Thyroid gland (tissue), 4 donors: ENCODE data around the gene CDH20. TPM values are rescaled to one million over a fixed set of nuclear protein-coding genes. Genes with fewer than 3 reads are reported as not detected.

Experiments used
- DNase-seq, 2 donors: peaks; one replicate each; pipeline ENCODE4 v3.0.0-alpha.2; 2019
- H3K27ac ChIP-seq, 3 donors: fragments of 200-600 bp; sonication (generic); 1 replicate in 2 of 3; 2 replicates in 1 of 3; pipeline ENCODE4 v1.5.1; 2016 to 2019; ENCODE audit warnings: mild to moderate bottlenecking in 1 of 3, moderate library complexity in 1 of 3
- H3K27me3 ChIP-seq: fragments of 200-600 bp; sonication (generic); one replicate; pipeline ENCODE4 v1.5.1; 2019
- H3K36me3 ChIP-seq, 2 donors: fragments of 200-600 bp; sonication (generic); one replicate each; pipeline ENCODE4 v1.5.1; 2016 to 2019
- H3K4me1 ChIP-seq, 2 donors: fragments of 200-600 bp; sonication (generic); one replicate each; pipeline ENCODE4 v1.5.1; 2017 to 2019
- H3K4me3 ChIP-seq, 3 donors: fragments of 200-600 bp; sonication (generic); replicated peaks in 1 of 3; 1 replicate in 2 of 3; 2 replicates in 1 of 3; pipeline ENCODE4 v1.5.1; 2016; ENCODE audit warnings: mild to moderate bottlenecking in 1 of 3
- H3K9me3 ChIP-seq: fragments of 200-600 bp; sonication (generic); one replicate; pipeline ENCODE4 v1.5.1; 2017
- POLR2A ChIP-seq, 2 donors: fragments of 450-650 bp; IDR thresholded peaks; one replicate each; pipeline ENCODE4 v1.6.1; 2017; ENCODE audit warnings: antibody characterized with exemption in 2 of 2, mild to moderate bottlenecking in 2 of 2, moderate library complexity in 1 of 2
- WGBS, 2 donors: methylation state at CpG; one replicate each; pipeline ENCODE4 v1.1.5; 2017; 5-methylcytosine and 5-hydroxymethylcytosine counted together
- intact Hi-C: fragments of 100-400 bp; cut with DNase I; formaldehyde crosslinking; loops from one replicate; pipeline ENCODE4 v1.15.1; 2023
- total RNA-seq, 4 donors: library from RNA; depleted of rRNA; stranded (reverse); fragments of >200 nt; gene quantifications; one replicate each; pipeline ENCODE4 v1.2.3, GENCODE V29; 2016
- TF ChIP-seq, protein P1 (sequence below), 6 experiments: fragments of 200-600 bp in 3 of 6; fragments of 450-650 bp in 3 of 6; sonication (generic) in 3 of 6; IDR thresholded peaks; one replicate each; pipeline ENCODE4 v1.5.1; 2016 to 2019; ENCODE audit warnings: antibody characterized with exemption in 6 of 6, mild to moderate bottlenecking in 2 of 6, inconsistent platforms in 1 of 6, moderate library complexity in 1 of 6

Gene CDH20
- total RNA-seq, 4 donors from 2014 or later = 0.39 to 1.2 (median 0.65) TPM

- intact Hi-C loops = loop anchor here (10.0 kb wide), 1 partner anchor 46 kb away; no protein-coding TSS in a partner anchor
- 73 to 83% methylated on average over 6 of the region's 6 CpGs for WGBS, 2 donors
- TF ChIP-seq, protein P1, sequence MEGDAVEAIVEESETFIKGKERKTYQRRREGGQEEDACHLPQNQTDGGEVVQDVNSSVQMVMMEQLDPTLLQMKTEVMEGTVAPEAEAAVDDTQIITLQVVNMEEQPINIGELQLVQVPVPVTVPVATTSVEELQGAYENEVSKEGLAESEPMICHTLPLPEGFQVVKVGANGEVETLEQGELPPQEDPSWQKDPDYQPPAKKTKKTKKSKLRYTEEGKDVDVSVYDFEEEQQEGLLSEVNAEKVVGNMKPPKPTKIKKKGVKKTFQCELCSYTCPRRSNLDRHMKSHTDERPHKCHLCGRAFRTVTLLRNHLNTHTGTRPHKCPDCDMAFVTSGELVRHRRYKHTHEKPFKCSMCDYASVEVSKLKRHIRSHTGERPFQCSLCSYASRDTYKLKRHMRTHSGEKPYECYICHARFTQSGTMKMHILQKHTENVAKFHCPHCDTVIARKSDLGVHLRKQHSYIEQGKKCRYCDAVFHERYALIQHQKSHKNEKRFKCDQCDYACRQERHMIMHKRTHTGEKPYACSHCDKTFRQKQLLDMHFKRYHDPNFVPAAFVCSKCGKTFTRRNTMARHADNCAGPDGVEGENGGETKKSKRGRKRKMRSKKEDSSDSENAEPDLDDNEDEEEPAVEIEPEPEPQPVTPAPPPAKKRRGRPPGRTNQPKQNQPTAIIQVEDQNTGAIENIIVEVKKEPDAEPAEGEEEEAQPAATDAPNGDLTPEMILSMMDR (IDR thresholded peaks at IDR 0.05) = no peak
- no peak for TF ChIP-seq POLR2A (IDR thresholded peaks at IDR 0.05)
Measured at GRCh38 chr18:61589053-61589723, 256.0 kb downstream of the CDH20 start.

GRCh38 chr18:61589724-61590065 is 256.5 kb downstream of the CDH20 start:
- H3K36me3 ChIP-seq = no peaks in the 10 kb centered on the region
- intact Hi-C loops = loop anchor here (10.0 kb wide), 1 partner anchor 45 kb away; no protein-coding TSS in a partner anchor
- H3K9me3 ChIP-seq = no peaks in the 10 kb centered on the region
- H3K4me3 ChIP-seq = no peak overlapping the region
- no peak overlapping the region for H3K27ac ChIP-seq
- TF ChIP-seq POLR2A (IDR thresholded peaks at IDR 0.05) = no peak
- TF ChIP-seq, protein P1 (IDR thresholded peaks at IDR 0.05) = no peak
- no peak for DNase-seq
- H3K4me1 ChIP-seq = peaks cover 6 to 21% of the 10 kb centered on the region in 2 donors
- H3K27me3 ChIP-seq = no peaks in the 10 kb centered on the region
- 52 to 54% methylated on average over 4 of the region's 4 CpGs for WGBS, 2 donors

More at GRCh38 chr18:61589053-61589723, 256.0 kb downstream of the CDH20 start:
- H3K27ac ChIP-seq = no peak overlapping the region
- no peaks in the 10 kb centered on the region for H3K27me3 ChIP-seq
- no peak overlapping the region for H3K4me3 ChIP-seq
- no peak for DNase-seq
- no peaks in the 10 kb centered on the region for H3K36me3 ChIP-seq
- H3K4me1 ChIP-seq = peaks cover 6 to 21% of the 10 kb centered on the region in 2 donors
- H3K9me3 ChIP-seq = no peaks in the 10 kb centered on the region

DNA sequence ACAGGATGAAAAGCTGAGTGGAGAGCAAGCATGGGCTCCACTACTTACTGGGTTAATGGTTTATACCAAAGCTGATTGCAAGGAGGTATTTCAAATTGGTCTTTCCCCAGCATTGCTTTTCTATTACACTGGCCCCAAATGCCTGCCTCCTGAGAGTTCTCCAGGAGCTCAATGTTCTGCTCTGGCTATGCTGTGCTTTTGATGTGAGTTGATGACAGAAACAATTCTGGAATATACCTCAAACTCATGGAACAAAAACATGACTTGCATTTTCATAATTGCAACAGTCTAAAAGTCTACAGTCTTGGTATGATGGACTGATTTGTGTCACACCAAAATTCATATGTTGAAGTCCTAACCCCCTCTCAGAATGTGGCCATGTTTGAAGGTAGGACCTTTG is 258.0 kb downstream of the CDH20 start:
- intact Hi-C loops = no loop called here
- Histone ChIP-seq H3K36me3 (no peaks in the 10 kb centered on the region), H3K9me3 (no peaks in the 10 kb centered on the region), H3K27me3 (no peaks in the 10 kb centered on the region), H3K27ac (no peak overlapping the region), H3K4me1 (peaks cover 6 to 21% of the 10 kb centered on the region in 2 donors), H3K4me3 (no peak overlapping the region)
- DNase-seq = no peak
- TF ChIP-seq, protein P1 (IDR thresholded peaks at IDR 0.05) = no peak
- no peak for TF ChIP-seq POLR2A (IDR thresholded peaks at IDR 0.05)

GRCh38 chr18:61595615-61596251 is 262.5 kb downstream of the CDH20 start:
- TF ChIP-seq POLR2A (IDR thresholded peaks at IDR 0.05) = no peak
- TF ChIP-seq, protein P1 (IDR thresholded peaks at IDR 0.05) = no peak
- Histone ChIP-seq H3K27ac (no peak overlapping the region), H3K36me3 (no peaks in the 10 kb centered on the region), H3K4me1 (peaks cover 13% of the 10 kb centered on the region in 2 donors), H3K9me3 (no peaks in the 10 kb centered on the region), H3K27me3 (no peaks in the 10 kb centered on the region), H3K4me3 (no peak overlapping the region)
- WGBS, 2 donors = 55 to 62% methylated on average over 8 of the region's 8 CpGs
- DNase-seq = no peak
- intact Hi-C loops = no loop called here

DNA sequence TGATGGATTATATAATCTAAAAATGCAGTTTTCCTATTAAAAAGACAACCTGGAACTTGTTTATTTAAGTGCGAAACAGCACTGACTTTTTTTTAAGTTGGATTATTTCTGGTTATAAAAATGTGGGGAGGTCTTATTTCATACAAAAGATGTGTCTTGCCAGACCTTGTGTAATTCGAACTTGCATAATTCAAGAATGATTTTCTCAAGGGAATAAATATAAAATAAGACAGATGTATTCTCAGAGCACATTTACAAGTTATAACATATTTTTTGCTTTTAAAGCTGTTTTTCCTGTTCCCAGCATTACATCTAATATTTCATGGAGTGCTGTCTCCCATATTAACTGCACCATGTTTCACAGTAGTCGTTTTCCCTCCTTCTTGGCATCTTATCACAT is 263.1 kb downstream of the CDH20 start:
- Histone ChIP-seq H3K36me3 (no peaks in the 10 kb centered on the region), H3K27me3 (no peaks in the 10 kb centered on the region), H3K4me1 (peaks cover 13% of the 10 kb centered on the region in 2 donors), H3K27ac (no peak overlapping the region), H3K9me3 (no peaks in the 10 kb centered on the region), H3K4me3 (no peak overlapping the region)
- no peak for DNase-seq
- 71% methylated on average over 3 of the region's 3 CpGs for WGBS, 2 donors
- TF ChIP-seq, protein P1 (IDR thresholded peaks at IDR 0.05) = no peak
- TF ChIP-seq POLR2A (IDR thresholded peaks at IDR 0.05) = no peak
- intact Hi-C loops = no loop called here
